ENCODE results near the gene AURKA. TPM values are rescaled to one million over a fixed set of nuclear protein-coding genes. Genes with fewer than 3 reads are reported as not detected.
"Not testable (repeated sequence)": the region's sequence is repeated elsewhere in the genome, so short reads cannot be mapped to it uniquely, and the experiment has no call there.

AURKA gene
- total RNA-seq, 1 donor from 2014 or later: 9.4 TPM

DNA sequence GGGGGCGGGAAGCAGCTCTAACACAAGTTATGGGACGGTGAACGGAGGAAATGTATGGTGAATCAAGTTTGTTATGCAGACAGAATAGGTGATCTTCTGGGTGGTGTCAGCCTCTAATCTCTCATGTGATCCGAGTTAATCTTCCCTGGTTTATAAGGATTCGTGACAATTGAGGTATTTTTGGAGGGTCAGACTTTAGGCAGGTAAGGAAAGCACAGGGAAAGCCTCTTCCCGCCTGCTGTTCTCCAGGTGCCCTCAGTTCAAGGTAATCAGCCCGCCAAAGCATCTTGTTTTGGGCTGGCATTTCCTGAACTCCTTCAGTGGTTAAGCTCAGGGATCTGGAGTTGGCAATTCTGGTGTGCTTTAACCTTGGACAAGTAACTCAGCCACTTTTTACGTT, 1.6 kb upstream of the AURKA start:
- no peak overlapping the region for H3K27ac ChIP-seq (ENCODE audit: low read depth, low read length)
- no peaks in the 10 kb centered on the region for H3K9me3 ChIP-seq (ENCODE audit: control insufficient read depth in 3 of 3, low read length in 3 of 3)
- H3K4me1 ChIP-seq (ENCODE audit: control insufficient read depth in 3 of 3, insufficient read depth in 3 of 3, low read length in 3 of 3): peaks cover 22 to 33% (median 27%) of the 10 kb centered on the region in 3 donors
- H3K27me3 ChIP-seq (ENCODE audit: control insufficient read depth in 3 of 3, insufficient read depth in 3 of 3, low read length in 3 of 3): no peaks in the 10 kb centered on the region
- peak overlapping the region; percentile 95 to 98 (median 98) for H3K4me3 ChIP-seq (ENCODE audit: low read length in 3 of 3)
- peak overlapping the region in 2 of 3 donors; percentile 8 to 96 for H3K9ac ChIP-seq (ENCODE audit: low read depth in 1 of 3, low read length in 3 of 3)
- peaks cover 24 to 31% (median 29%) of the 10 kb centered on the region in 3 donors for H3K36me3 ChIP-seq (ENCODE audit: control insufficient read depth in 3 of 3, insufficient read depth in 3 of 3, low read length in 3 of 3)

GRCh38 chr20:56392881-56393482, 967 bp upstream of the AURKA start:
- Histone ChIP-seq H3K9me3 (ENCODE audit: control insufficient read depth in 3 of 3, low read length in 3 of 3) (no peaks in the 10 kb centered on the region), H3K27ac (ENCODE audit: low read depth, low read length) (peak overlapping the region; percentile 92), H3K4me1 (ENCODE audit: control insufficient read depth in 3 of 3, insufficient read depth in 3 of 3, low read length in 3 of 3) (peaks cover 22 to 33% (median 27%) of the 10 kb centered on the region in 3 donors), H3K4me3 (ENCODE audit: low read length in 3 of 3) (peak overlapping the region; percentile 95 to 98 (median 98)), H3K27me3 (ENCODE audit: control insufficient read depth in 3 of 3, insufficient read depth in 3 of 3, low read length in 3 of 3) (no peaks in the 10 kb centered on the region), H3K36me3 (ENCODE audit: control insufficient read depth in 3 of 3, insufficient read depth in 3 of 3, low read length in 3 of 3) (peaks cover 18 to 25% (median 23%) of the 10 kb centered on the region in 3 donors), H3K9ac (ENCODE audit: low read depth in 1 of 3, low read length in 3 of 3) (peak overlapping the region; percentile 92 to 96 (median 96))

DNA sequence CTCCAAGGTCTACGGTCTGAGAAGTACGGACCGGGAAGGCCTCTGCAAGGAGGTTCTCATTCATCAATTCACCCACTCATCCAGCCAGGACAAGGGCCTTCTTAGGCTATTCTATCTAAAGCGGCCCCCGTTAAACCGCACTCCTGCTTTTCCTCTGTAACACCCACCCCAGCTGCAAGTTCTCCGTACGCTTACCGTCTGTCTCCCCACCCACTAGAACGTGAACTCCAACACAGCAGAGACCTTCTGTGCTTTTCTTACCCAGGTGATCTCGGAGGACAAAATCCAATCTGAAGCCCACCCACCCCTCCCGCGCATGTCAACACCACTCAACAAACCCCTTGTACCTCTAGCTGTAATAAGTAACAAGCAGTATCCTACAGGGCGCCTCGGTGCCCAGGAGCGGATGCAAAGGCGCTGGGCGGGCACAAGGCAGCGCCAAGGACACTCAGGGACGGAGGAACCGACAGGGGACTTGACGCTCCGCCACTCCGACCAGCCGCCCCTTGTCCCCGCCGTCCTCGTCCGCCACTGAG, 351 bp downstream of the AURKA start:
- peak overlapping the region; percentile 92 for H3K27ac ChIP-seq (ENCODE audit: low read depth, low read length)
- H3K27me3 ChIP-seq (ENCODE audit: control insufficient read depth in 3 of 3, insufficient read depth in 3 of 3, low read length in 3 of 3): no peaks in the 10 kb centered on the region
- H3K9ac ChIP-seq (ENCODE audit: low read depth in 1 of 3, low read length in 3 of 3): peak overlapping the region; percentile 92 to 96 (median 96)
- peak overlapping the region; percentile 95 to 98 (median 98) for H3K4me3 ChIP-seq (ENCODE audit: low read length in 3 of 3)
- H3K36me3 ChIP-seq (ENCODE audit: control insufficient read depth in 3 of 3, insufficient read depth in 3 of 3, low read length in 3 of 3): peaks cover 5 to 13% (median 9%) of the 10 kb centered on the region in 3 donors
- H3K4me1 ChIP-seq (ENCODE audit: control insufficient read depth in 3 of 3, insufficient read depth in 3 of 3, low read length in 3 of 3): peaks cover 22 to 33% (median 27%) of the 10 kb centered on the region in 3 donors
- H3K9me3 ChIP-seq (ENCODE audit: control insufficient read depth in 3 of 3, low read length in 3 of 3): no peaks in the 10 kb centered on the region

GRCh38 chr20:56391037-56391436, 978 bp downstream of the AURKA start:
- no peaks in the 10 kb centered on the region for H3K9me3 ChIP-seq (ENCODE audit: control insufficient read depth in 3 of 3, low read length in 3 of 3)
- peaks cover 22 to 33% (median 27%) of the 10 kb centered on the region in 3 donors for H3K4me1 ChIP-seq (ENCODE audit: control insufficient read depth in 3 of 3, insufficient read depth in 3 of 3, low read length in 3 of 3)
- no peak overlapping the region for H3K27ac ChIP-seq (ENCODE audit: low read depth, low read length)
- peak overlapping the region; percentile 95 to 98 (median 98) for H3K4me3 ChIP-seq (ENCODE audit: low read length in 3 of 3)
- H3K27me3 ChIP-seq (ENCODE audit: control insufficient read depth in 3 of 3, insufficient read depth in 3 of 3, low read length in 3 of 3): no peaks in the 10 kb centered on the region
- H3K9ac ChIP-seq (ENCODE audit: low read depth in 1 of 3, low read length in 3 of 3): peak overlapping the region in 2 of 3 donors; percentile 92 to 96
- H3K36me3 ChIP-seq (ENCODE audit: control insufficient read depth in 3 of 3, insufficient read depth in 3 of 3, low read length in 3 of 3): peaks cover 3 to 8% (median 4%) of the 10 kb centered on the region in 3 donors

DNA sequence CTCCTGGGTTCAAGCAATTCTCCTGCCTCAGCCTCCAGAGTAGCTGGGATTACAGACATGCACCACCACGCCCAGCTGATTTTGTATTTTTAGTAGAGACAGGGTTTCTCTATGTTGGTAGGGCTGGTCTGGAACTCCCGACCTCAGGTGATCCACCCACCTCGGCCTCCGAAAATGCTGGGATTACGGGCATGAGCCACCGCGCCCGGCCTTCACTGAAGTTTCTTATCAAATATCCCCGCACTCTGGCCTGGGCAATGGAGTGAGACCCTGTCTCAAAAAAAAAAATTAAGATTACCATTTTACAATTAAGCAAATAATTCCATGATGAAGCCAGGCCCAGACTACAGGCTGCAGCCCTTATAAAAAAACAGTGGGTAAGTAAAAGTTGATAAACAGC, 1.6 kb downstream of the AURKA start:
- not testable (repeated sequence) for H3K27me3 ChIP-seq (ENCODE audit: control insufficient read depth in 3 of 3, insufficient read depth in 3 of 3, low read length in 3 of 3); H3K36me3 ChIP-seq (ENCODE audit: control insufficient read depth in 3 of 3, insufficient read depth in 3 of 3, low read length in 3 of 3); H3K9ac ChIP-seq (ENCODE audit: low read depth in 1 of 3, low read length in 3 of 3); H3K9me3 ChIP-seq (ENCODE audit: control insufficient read depth in 3 of 3, low read length in 3 of 3); H3K4me3 ChIP-seq (ENCODE audit: low read length in 3 of 3); H3K27ac ChIP-seq (ENCODE audit: low read depth, low read length)
- peaks cover 17 to 32% (median 23%) of the 10 kb centered on the region in 3 donors for H3K4me1 ChIP-seq (ENCODE audit: control insufficient read depth in 3 of 3, insufficient read depth in 3 of 3, low read length in 3 of 3)

DNA sequence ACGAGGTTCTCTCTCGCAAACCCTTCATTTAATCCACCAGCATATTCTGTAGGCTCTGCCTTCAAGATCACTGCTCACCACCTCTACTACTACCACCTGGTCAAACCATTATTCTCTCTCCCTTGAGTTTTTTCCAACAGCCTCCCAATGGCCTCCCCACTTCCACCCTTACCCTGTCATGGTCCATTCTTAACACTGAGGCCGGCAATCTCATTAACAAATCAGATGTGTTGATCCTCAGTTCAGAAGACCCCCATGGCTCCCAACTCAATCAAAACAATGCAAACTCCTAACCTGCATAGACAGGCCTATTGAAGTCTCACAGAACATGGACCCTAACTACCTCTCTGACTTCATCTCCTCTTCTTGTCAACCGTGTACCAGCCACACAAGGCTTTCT, 2.2 kb downstream of the AURKA start:
- Histone ChIP-seq H3K9me3 (ENCODE audit: control insufficient read depth in 3 of 3, low read length in 3 of 3) (no peaks in the 10 kb centered on the region), H3K4me3 (ENCODE audit: low read length in 3 of 3) (no peak overlapping the region), H3K27ac (ENCODE audit: low read depth, low read length) (no peak overlapping the region), H3K9ac (ENCODE audit: low read depth in 1 of 3, low read length in 3 of 3) (no peak overlapping the region), H3K4me1 (ENCODE audit: control insufficient read depth in 3 of 3, insufficient read depth in 3 of 3, low read length in 3 of 3) (peaks cover 15 to 26% (median 19%) of the 10 kb centered on the region in 3 donors), H3K36me3 (ENCODE audit: control insufficient read depth in 3 of 3, insufficient read depth in 3 of 3, low read length in 3 of 3) (peaks cover 0 to 8% (median 3%) of the 10 kb centered on the region in 3 donors), H3K27me3 (ENCODE audit: control insufficient read depth in 3 of 3, insufficient read depth in 3 of 3, low read length in 3 of 3) (no peaks in the 10 kb centered on the region)

GRCh38 chr20:56388882-56389281, 3.1 kb downstream of the AURKA start:
- Histone ChIP-seq H3K9ac (ENCODE audit: low read depth in 1 of 3, low read length in 3 of 3) (no peak overlapping the region), H3K4me1 (ENCODE audit: control insufficient read depth in 3 of 3, insufficient read depth in 3 of 3, low read length in 3 of 3) (peaks cover 12 to 22% (median 17%) of the 10 kb centered on the region in 3 donors), H3K4me3 (ENCODE audit: low read length in 3 of 3) (no peak overlapping the region), H3K9me3 (ENCODE audit: control insufficient read depth in 3 of 3, low read length in 3 of 3) (no peaks in the 10 kb centered on the region), H3K36me3 (ENCODE audit: control insufficient read depth in 3 of 3, insufficient read depth in 3 of 3, low read length in 3 of 3) (peaks cover 0 to 8% (median 3%) of the 10 kb centered on the region in 3 donors), H3K27ac (ENCODE audit: low read depth, low read length) (no peak overlapping the region), H3K27me3 (ENCODE audit: control insufficient read depth in 3 of 3, insufficient read depth in 3 of 3, low read length in 3 of 3) (no peaks in the 10 kb centered on the region)

- Histone ChIP-seq H3K36me3 (ENCODE audit: control insufficient read depth in 3 of 3, insufficient read depth in 3 of 3, low read length in 3 of 3) (peaks cover 0 to 8% (median 3%) of the 10 kb centered on the region in 3 donors), H3K27ac (ENCODE audit: low read depth, low read length) (no peak overlapping the region), H3K4me3 (ENCODE audit: low read length in 3 of 3) (no peak overlapping the region), H3K9ac (ENCODE audit: low read depth in 1 of 3, low read length in 3 of 3) (no peak overlapping the region), H3K9me3 (ENCODE audit: control insufficient read depth in 3 of 3, low read length in 3 of 3) (no peaks in the 10 kb centered on the region), H3K27me3 (ENCODE audit: control insufficient read depth in 3 of 3, insufficient read depth in 3 of 3, low read length in 3 of 3) (no peaks in the 10 kb centered on the region), H3K4me1 (ENCODE audit: control insufficient read depth in 3 of 3, insufficient read depth in 3 of 3, low read length in 3 of 3) (peaks cover 2 to 4% (median 3%) of the 10 kb centered on the region in 3 donors)
These were observed 5.8 kb downstream of the AURKA start for GRCh38 chr20:56386219-56386618.

DNA sequence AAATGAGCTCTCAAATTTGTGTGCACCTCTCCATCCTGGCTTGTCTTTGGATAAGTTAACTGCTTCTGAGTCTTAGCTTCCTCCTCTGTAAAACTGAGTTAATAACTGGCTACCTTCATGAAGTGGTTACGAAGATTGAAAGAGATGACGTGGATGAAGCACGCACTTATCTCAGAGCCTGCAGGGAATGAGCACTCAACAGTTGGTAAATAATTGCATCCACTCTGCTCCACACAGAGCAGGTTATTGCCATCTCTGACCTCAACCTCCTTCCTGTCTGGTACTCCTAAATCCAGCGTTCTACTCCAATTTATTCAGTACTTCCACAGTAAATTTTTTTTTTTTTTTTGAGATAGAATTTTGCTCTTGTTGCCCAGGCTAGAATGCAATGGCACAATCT, 6.9 kb downstream of the AURKA start:
- Histone ChIP-seq H3K4me1 (ENCODE audit: control insufficient read depth in 3 of 3, insufficient read depth in 3 of 3, low read length in 3 of 3) (no peaks in the 10 kb centered on the region), H3K36me3 (ENCODE audit: control insufficient read depth in 3 of 3, insufficient read depth in 3 of 3, low read length in 3 of 3) (peaks cover 0 to 8% (median 3%) of the 10 kb centered on the region in 3 donors), H3K9ac (ENCODE audit: low read depth in 1 of 3, low read length in 3 of 3) (no peak overlapping the region), H3K4me3 (ENCODE audit: low read length in 3 of 3) (no peak overlapping the region), H3K27ac (ENCODE audit: low read depth, low read length) (no peak overlapping the region), H3K27me3 (ENCODE audit: control insufficient read depth in 3 of 3, insufficient read depth in 3 of 3, low read length in 3 of 3) (no peaks in the 10 kb centered on the region), H3K9me3 (ENCODE audit: control insufficient read depth in 3 of 3, low read length in 3 of 3) (no peaks in the 10 kb centered on the region)

- no peak overlapping the region for H3K27ac ChIP-seq (ENCODE audit: low read depth, low read length)
- H3K36me3 ChIP-seq (ENCODE audit: control insufficient read depth in 3 of 3, insufficient read depth in 3 of 3, low read length in 3 of 3): peaks cover 0 to 13% (median 2%) of the 10 kb centered on the region in 3 donors
- no peaks in the 10 kb centered on the region for H3K9me3 ChIP-seq (ENCODE audit: control insufficient read depth in 3 of 3, low read length in 3 of 3)
- H3K4me3 ChIP-seq (ENCODE audit: low read length in 3 of 3): no peak overlapping the region
- H3K27me3 ChIP-seq (ENCODE audit: control insufficient read depth in 3 of 3, insufficient read depth in 3 of 3, low read length in 3 of 3): no peaks in the 10 kb centered on the region
- no peak overlapping the region for H3K9ac ChIP-seq (ENCODE audit: low read depth in 1 of 3, low read length in 3 of 3)
- no peaks in the 10 kb centered on the region for H3K4me1 ChIP-seq (ENCODE audit: control insufficient read depth in 3 of 3, insufficient read depth in 3 of 3, low read length in 3 of 3)
These were observed 8.7 kb downstream of the AURKA start for GRCh38 chr20:56383334-56383733.
